Astrocyte of the spinal cord (primary cell): Measurements from ENCODE around the gene DHRSX.
A peak's percentile ranks its signal among the peaks of the same experiment; 100 is the strongest.
"Not testable (repeated sequence)": the region's sequence is repeated elsewhere in the genome, so short reads cannot be mapped to it uniquely, and the experiment has no call there.

Experiments used
- DNase-seq: peaks from one replicate; pipeline ENCODE4 v3.0.0; 2011; ENCODE audit warnings: low read depth, low spot score
- H3K4me3 ChIP-seq: 2 replicates; pipeline ENCODE4 v1.5.1; 2011; ENCODE audit warnings: low read depth, mild to moderate bottlenecking, low read length, moderate library complexity
- CTCF ChIP-seq: IDR thresholded peaks from 2 replicates; pipeline ENCODE4 v1.5.1; 2012; ENCODE audit warnings: low read depth, mild to moderate bottlenecking, low read length, inconsistent platforms
- in situ Hi-C: cut with HindIII; loops from 2 replicates; pipeline ENCODE4 v1.10.0; 2017; ENCODE audit warnings: low sequenced_read_pairs

The DHRSX gene

GRCh38 chrX:2484721-2485648 is 15.8 kb downstream of the DHRSX start:
- peak overlapping the region; percentile 19 for H3K4me3 ChIP-seq
- in situ Hi-C loops: no loop called here
- TF ChIP-seq CTCF: no peak
- peak; percentile 73 for DNase-seq

- in situ Hi-C loops: no loop called here
- H3K4me3 ChIP-seq: peak overlapping the region; percentile 19
- TF ChIP-seq CTCF: no peak
- no peak for DNase-seq
These were observed 16.5 kb downstream of the DHRSX start for GRCh38 chrX:2484256-2484655.

- DNase-seq: no peak
- in situ Hi-C loops: no loop called here
- no peak overlapping the region for H3K4me3 ChIP-seq
- no peak for TF ChIP-seq CTCF
These were observed 17.2 kb downstream of the DHRSX start for GRCh38 chrX:2483398-2484060.

- DNase-seq, in situ Hi-C loops, H3K4me3 ChIP-seq: not testable (repeated sequence)
These were observed 19.2 kb downstream of the DHRSX start for GRCh38 chrX:2481597-2481996.

GRCh38 chrX:2479982-2480381 is 20.8 kb downstream of the DHRSX start:
- in situ Hi-C loops, DNase-seq: not testable (repeated sequence)

GRCh38 chrX:2479420-2479780 is 21.4 kb downstream of the DHRSX start:
- in situ Hi-C loops: no loop called here
- TF ChIP-seq CTCF: no peak
- no peak for DNase-seq
- H3K4me3 ChIP-seq: no peak overlapping the region

More at GRCh38 chrX:2479982-2480381, 20.8 kb downstream of the DHRSX start:
- H3K4me3 ChIP-seq: not testable (repeated sequence)

- no peak for TF ChIP-seq CTCF
- DNase-seq: no peak
- H3K4me3 ChIP-seq: no peak overlapping the region
- in situ Hi-C loops: no loop called here
These were observed 22.0 kb downstream of the DHRSX start for GRCh38 chrX:2478546-2479419.

- in situ Hi-C loops, H3K4me3 ChIP-seq, DNase-seq: not testable (repeated sequence)
These were observed 23.5 kb downstream of the DHRSX start for GRCh38 chrX:2477313-2477712.
